Measurements from ENCODE around the gene DISP2.

DISP2 gene

GRCh38 chr15:40327457-40327856 lies 30.6 kb upstream of the DISP2 start:
- no peak for DNase-seq

GRCh38 chr15:40328176-40328575 lies 29.8 kb upstream of the DISP2 start:
- DNase-seq = no peak

GRCh38 chr15:40328751-40329150 lies 29.3 kb upstream of the DISP2 start:
- no peak for DNase-seq

DNA sequence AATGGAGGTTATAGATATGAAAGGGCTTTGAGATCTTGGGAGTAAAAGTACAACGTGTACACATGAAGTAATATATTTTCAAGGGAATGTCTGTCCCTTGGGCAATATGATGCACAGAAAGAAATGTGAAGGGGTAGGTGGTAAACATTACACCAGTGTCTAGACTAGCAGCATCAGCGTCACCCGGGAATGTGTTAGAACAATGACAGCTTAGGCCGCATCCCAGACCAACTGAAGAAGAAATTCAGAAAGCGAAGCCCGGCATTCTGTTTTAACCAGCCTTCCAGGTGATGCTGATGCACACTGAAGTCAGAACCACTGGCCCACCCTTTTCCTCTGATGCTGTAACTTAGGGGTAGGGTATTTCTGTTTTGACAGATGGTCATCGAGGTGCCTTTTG lies 28.2 kb upstream of the DISP2 start:
- no peak for DNase-seq

- DNase-seq = no peak
Observed at GRCh38 chr15:40330368-40330836, 27.6 kb upstream of the DISP2 start.

- DNase-seq = no peak
Observed at GRCh38 chr15:40331026-40331425, 27.0 kb upstream of the DISP2 start.

GRCh38 chr15:40331637-40332036 lies 26.4 kb upstream of the DISP2 start:
- DNase-seq = no peak

GRCh38 chr15:40332113-40332781 lies 25.8 kb upstream of the DISP2 start:
- no peak for DNase-seq

- DNase-seq = peak; percentile 17
Observed at GRCh38 chr15:40333922-40334492, 24.0 kb upstream of the DISP2 start.

DNA sequence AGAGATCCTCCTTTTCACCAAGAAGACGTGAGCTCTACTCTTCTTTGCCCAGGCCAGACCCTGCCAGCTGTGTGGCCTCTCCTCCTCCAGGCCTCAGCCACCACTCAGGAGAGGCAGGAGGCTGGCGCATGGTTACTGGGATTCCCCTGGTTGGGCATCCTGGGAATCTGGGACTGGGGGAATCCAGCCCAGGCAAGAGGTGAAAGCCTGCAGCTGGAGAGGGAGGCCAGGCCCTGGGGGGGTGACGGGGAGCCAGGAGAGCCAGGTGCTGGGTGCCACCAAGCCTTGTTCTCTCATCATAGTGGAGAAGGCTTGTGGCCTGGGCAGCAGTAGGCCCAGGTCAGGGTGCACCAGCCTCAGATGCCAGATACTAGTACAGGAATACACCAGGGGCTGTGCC lies 23.5 kb upstream of the DISP2 start:
- no peak for DNase-seq

DNA sequence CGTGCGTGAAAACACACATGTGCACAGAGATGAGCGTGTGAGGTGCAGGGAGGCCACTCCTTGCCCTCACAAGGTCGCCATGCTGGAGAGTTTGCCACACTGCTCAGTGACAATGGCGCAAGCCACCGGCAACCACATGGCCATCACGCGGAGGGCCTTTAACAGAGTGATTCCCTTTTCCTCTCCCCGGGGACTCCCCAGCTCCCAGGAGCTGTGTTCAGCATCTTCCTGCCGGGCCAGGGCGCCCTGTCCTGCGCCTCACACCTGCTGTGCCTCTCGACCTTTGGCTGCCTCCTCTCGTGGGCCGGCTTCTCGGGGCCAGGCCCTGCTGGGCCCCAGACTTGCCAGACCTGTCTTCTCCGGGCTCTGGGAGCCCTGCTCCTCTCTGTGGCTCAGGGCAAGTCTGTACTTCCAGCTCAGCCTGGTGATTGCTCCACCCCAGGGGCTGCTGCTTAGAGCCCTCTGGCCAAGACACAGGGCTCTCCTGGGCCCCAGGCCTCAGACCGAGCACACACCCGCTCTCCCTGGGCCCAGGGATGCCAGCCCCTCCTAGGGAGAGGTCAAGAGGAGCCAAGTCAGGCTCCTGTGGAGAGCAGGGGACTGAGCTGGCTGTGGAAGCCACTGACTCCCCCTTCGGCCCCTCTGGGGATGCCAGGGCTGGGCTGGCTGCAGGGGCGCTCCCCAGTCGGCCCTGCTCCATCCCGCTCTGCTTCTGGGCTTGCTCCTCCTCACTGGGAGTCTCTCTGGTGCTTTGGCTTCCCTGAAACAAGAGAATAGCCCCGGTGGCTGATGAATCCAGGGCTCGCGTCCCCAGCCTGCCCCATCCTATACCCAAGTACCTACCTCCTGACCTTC lies 22.9 kb upstream of the DISP2 start:
- DNase-seq = no peak

DNA sequence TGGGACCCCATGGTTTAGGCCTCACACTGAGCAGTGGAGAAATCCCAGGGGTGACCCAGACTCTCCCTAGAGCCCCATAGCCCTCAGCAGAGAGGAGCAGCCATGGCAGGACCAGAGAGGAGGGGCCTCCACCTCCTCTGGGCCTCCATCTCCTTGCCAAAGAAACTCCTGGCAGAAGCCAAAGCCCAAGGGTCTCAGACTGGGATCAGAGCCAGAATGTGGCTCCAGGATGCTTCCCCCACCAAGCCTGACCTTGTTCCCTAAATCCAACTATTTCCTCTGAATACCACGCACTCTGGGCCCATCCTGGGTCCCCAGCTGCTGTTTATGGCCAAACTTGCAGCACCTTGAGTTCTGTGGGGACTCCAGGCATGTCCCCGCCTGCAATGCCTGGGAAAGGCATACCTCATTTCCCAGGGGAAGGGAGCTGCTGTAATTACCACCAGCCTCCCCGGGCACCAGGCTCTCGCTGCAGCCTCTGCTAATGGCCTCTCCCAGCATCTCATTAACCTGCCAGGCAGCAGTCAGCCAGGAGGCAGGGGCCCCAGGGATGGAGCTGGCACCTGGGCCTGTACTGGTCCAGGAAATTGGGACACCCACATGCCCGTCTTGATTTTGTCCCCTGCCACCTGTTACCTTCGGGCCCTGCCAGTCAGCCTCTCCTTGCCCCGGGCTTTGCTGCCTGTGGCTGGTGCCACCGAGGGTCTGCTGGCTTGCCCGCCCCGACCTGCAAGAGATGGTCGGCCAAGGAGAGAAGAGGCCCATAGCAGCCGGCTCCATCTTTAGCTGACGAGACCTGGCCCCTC lies 21.9 kb upstream of the DISP2 start:
- no peak for DNase-seq

GRCh38 chr15:40336744-40337122 lies 21.3 kb upstream of the DISP2 start:
- no peak for DNase-seq

GRCh38 chr15:40337597-40337996 lies 20.4 kb upstream of the DISP2 start:
- no peak for DNase-seq

DNA sequence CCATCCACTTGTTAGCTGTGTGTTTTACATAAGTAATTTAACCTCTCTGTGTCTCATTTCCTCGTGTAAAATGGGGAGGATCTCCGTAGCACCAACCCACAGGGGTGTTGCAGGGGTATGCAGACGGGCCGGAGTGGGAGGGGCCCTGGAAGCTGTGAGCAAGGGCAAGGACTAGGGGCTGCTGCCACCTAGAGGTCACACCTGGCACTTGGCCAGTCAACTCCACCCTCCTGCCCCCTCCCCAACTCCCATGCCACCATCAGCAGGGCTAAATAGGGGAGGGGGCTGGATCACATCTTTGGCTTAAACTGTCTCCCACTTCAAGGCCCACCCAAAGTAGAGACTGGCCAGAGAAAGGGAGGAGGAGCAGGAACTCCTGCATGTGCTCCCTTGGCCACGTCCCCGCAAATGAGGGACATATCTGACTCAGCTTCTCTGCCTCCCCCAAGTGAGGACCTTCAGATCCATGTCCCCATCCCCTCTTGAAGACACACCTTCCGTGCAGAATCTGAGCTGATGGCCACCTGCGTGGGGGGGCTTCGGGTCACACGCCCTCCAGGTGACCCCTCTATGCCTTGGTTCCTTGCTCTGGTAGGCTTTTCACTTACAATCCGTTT lies 19.9 kb upstream of the DISP2 start:
- peak; percentile 64 for DNase-seq

- no peak for DNase-seq
Observed at GRCh38 chr15:40338921-40339620, 18.9 kb upstream of the DISP2 start.

GRCh38 chr15:40339621-40339945 lies 18.4 kb upstream of the DISP2 start:
- no peak for DNase-seq

GRCh38 chr15:40340038-40340739 lies 17.8 kb upstream of the DISP2 start:
- no peak for DNase-seq

DNA sequence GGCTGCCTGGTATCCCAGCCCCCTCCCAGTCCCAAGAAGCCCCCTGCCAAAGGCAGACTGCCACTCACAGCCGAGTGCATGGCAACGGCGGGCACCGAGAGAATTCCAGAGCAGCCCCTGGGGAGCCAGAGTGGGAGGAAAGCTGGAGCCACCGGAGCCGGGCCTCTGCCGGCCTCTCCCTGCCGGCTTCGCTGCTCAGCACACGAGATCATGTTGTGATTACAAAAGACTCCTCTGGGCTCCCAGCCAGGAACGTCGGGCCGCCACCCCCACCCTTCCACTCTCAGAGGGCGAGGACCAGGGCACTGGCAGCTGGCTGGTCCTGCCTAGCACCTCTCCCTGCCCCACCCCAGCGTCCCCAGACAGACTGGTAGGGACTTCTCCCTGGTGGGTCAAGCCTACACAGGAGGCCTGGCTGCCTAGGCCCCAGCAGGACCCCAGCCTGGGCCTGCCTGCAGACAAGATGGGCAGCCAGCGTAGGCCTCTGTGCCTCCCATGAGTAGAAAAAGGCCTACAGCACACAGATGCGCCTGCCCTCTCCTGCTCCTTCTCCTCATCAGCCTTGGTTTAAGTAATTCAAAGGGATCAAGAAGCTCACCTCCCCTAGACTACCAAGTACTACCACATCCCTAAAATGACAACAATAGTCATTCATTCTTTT lies 17.1 kb upstream of the DISP2 start, which contains the start of gene CCDC9B:
Gene CCDC9B (minus strand): TSS at position 200 of the 661 bp plus-strand sequence. CDS start 120 bp downstream, at position 80.
- no peak for DNase-seq

Data from central memory CD4-positive, alpha-beta T cell (primary cell).